DOHH2 (cell line): Measurements from ENCODE around the gene UNC119B.

ENCODE experiments used
- H3F3A ChIP-seq: fragments of 200-600 bp; sonication (generic), shearing (Covaris generic); 2 replicates; pipeline ENCODE4 v1.6.0; 2016; ENCODE audit warnings: antibody characterized with exemption, mild to moderate bottlenecking; ENCODE audit not compliant: control insufficient read depth, insufficient read depth
- H3K27ac ChIP-seq: fragments of 200-600 bp; sonication (generic); 2 replicates; pipeline ENCODE4 v1.5.1; 2014; ENCODE audit warnings: low read depth, mild to moderate bottlenecking, low read length, moderate library complexity
- H3K27me3 ChIP-seq: fragments of 200-600 bp; sonication (generic); 2 replicates; pipeline ENCODE4 v1.6.1; 2014; ENCODE audit warnings: mild to moderate bottlenecking, low read length, mixed read lengths; ENCODE audit not compliant: control insufficient read depth
- H3K36me3 ChIP-seq: fragments of 200-600 bp; sonication (generic); 2 replicates; pipeline ENCODE4 v1.6.1; 2014; ENCODE audit warnings: mild to moderate bottlenecking, low read length, moderate library complexity, mixed read lengths; ENCODE audit not compliant: control insufficient read depth
- H3K4me1 ChIP-seq: fragments of 200-600 bp; sonication (generic); 2 replicates; pipeline ENCODE4 v1.6.1; 2014; ENCODE audit warnings: mild to moderate bottlenecking, low read length, mixed read lengths; ENCODE audit not compliant: control insufficient read depth
- H3K4me2 ChIP-seq: fragments of 200-600 bp; sonication (generic); 2 replicates; pipeline ENCODE4 v1.6.0; 2014; ENCODE audit warnings: mild to moderate bottlenecking, low read length, moderate library complexity
- H3K4me3 ChIP-seq: fragments of 200-600 bp; sonication (generic); 2 replicates; pipeline ENCODE4 v1.5.1; 2014; ENCODE audit warnings: mild to moderate bottlenecking, low read length, mixed read lengths
- H3K79me2 ChIP-seq: fragments of 200-600 bp; sonication (generic); 2 replicates; pipeline ENCODE4 v1.6.1; 2014; ENCODE audit warnings: mild to moderate bottlenecking, low read length, mixed read lengths; ENCODE audit not compliant: control insufficient read depth
- H3K9me2 ChIP-seq: fragments of 200-600 bp; sonication (generic); replicated peaks from 2 replicates; pipeline ENCODE4 v1.6.1; 2014; ENCODE audit warnings: mild to moderate bottlenecking, low read length, mixed read lengths; ENCODE audit not compliant: control insufficient read depth
- H3K9me3 ChIP-seq: fragments of 200-600 bp; sonication (generic); 2 replicates; pipeline ENCODE4 v1.6.1; 2014; ENCODE audit warnings: antibody characterized with exemption, low read length, mixed read lengths; ENCODE audit not compliant: control insufficient read depth, insufficient read depth
- H4K20me1 ChIP-seq: fragments of 200-600 bp; sonication (generic); 2 replicates; pipeline ENCODE4 v1.6.0; 2014; ENCODE audit warnings: low read depth, mild to moderate bottlenecking, antibody characterized with exemption, low read length, moderate library complexity; ENCODE audit not compliant: control insufficient read depth, insufficient read depth
- EZH2phosphoT487 ChIP-seq: fragments of 200-600 bp; sonication (generic); IDR thresholded peaks from 2 replicates; pipeline ENCODE4 v1.6.1; 2017; ENCODE audit warnings: borderline replicate concordance, mild to moderate bottlenecking, antibody characterized with exemption, low read length, moderate library complexity, mixed read lengths
- TF ChIP-seq, protein P1 (sequence below): fragments of 200-600 bp; sonication (generic); IDR thresholded peaks from one replicate; pipeline ENCODE4 v1.5.1; 2014; ENCODE audit warnings: antibody characterized with exemption, mild to moderate bottlenecking, low read depth, low read length; ENCODE audit not compliant: poor library complexity, severe bottlenecking

The UNC119B gene

DNA sequence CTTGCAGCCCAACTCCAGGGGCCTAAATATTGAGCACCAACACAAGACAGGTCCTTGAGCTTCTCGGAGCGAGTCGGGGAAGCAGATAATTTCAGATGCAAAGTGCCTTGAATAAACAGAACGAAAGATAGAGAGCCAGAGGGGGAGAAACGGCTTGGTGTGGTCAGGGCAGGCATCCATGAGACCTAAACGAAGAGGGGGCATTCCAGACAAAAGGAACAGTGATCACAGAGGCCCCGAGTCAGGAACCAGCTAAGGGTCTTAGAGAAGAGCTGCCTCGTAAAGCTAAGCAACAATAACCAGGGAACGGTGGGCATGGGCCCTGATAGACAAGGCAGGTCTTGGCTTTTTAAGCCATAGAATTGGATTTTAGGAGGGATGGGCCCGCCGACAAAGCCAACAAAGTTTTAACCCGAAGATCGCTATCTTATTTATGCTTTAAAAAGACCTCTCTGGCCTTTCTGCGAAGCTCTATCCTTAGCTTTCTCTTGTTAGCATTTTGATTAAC lies 14.9 kb downstream of the UNC119B start:
- Histone ChIP-seq H3K27me3 (no peaks in the 10 kb centered on the region), H3K9me2 (no peaks in the 10 kb centered on the region), H3K79me2 (no peaks in the 10 kb centered on the region), H3K4me1 (peaks cover 37% of the 10 kb centered on the region), H3K36me3 (peaks cover 44% of the 10 kb centered on the region), H3K27ac (no peak overlapping the region), H3K4me3 (peak overlapping the region; percentile 69), H3F3A (no peaks in the 10 kb centered on the region), H3K4me2 (peak overlapping the region; percentile 81), H4K20me1 (peaks cover 12% of the 10 kb centered on the region), H3K9me3 (no peaks in the 10 kb centered on the region)
- TF ChIP-seq, protein P1, sequence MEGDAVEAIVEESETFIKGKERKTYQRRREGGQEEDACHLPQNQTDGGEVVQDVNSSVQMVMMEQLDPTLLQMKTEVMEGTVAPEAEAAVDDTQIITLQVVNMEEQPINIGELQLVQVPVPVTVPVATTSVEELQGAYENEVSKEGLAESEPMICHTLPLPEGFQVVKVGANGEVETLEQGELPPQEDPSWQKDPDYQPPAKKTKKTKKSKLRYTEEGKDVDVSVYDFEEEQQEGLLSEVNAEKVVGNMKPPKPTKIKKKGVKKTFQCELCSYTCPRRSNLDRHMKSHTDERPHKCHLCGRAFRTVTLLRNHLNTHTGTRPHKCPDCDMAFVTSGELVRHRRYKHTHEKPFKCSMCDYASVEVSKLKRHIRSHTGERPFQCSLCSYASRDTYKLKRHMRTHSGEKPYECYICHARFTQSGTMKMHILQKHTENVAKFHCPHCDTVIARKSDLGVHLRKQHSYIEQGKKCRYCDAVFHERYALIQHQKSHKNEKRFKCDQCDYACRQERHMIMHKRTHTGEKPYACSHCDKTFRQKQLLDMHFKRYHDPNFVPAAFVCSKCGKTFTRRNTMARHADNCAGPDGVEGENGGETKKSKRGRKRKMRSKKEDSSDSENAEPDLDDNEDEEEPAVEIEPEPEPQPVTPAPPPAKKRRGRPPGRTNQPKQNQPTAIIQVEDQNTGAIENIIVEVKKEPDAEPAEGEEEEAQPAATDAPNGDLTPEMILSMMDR = no peak
- TF ChIP-seq EZH2phosphoT487 = no peak

DNA sequence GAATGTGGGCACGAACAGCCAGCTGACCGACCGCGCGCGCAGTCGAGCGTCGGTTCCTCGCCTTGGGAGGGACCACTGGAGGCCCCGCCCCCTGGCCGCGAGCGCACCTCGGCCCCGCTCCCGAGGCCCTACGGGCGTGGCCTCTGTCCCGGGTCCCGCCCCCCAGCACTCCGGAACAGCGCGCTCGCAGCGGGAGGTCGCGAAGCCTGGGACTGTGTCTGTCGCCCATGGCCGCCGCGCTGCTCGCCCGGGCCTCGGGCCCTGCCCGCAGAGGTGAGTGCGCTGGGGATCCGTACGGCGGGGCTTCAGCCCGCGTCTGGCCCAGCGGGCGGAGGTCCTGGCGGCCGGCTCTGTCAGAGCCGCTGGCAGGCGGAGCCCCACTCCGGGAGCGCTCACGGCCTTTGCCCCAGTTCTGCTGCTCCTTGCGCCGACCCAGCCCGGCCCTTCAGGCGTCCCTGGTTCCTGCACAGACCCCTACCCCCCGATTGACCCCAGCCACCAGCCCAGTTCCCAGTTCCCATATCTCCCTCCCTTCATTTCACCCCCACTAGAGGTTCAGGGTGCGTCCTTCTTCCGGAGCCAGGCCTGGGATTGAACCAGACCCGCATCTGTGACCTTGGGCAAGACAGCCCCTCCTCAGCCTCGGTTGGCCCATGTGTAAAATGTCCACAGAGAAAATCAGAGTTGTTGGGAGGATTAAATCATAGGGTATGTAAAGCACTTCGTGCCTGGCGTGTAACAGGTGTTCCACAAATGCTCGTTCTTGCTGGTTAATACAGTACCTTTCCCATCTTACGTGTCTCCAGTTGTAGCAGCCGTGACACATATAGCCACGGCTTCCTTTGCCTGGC lies 15.6 kb downstream of the UNC119B start, which contains the start of gene ACADS:
Gene ACADS (plus strand): TSS at position 168 of the 851 bp plus-strand sequence. CDS start 60 bp downstream, at position 228.
- peaks cover 12% of the 10 kb centered on the region for H4K20me1 ChIP-seq
- no peaks in the 10 kb centered on the region for H3K27me3 ChIP-seq
- H3F3A ChIP-seq = no peaks in the 10 kb centered on the region
- H3K4me2 ChIP-seq = peak within 1 kb of the TSS; percentile 81
- TF ChIP-seq, protein P1 = no peak
- no peak for TF ChIP-seq EZH2phosphoT487
- H3K4me1 ChIP-seq = peaks cover 37% of the 10 kb centered on the region
- H3K9me2 ChIP-seq = no peaks in the 10 kb centered on the region
- H3K79me2 ChIP-seq = no peaks in the 10 kb centered on the region
- no peak within 1 kb of the TSS for H3K27ac ChIP-seq
- H3K4me3 ChIP-seq = peak within 1 kb of the TSS; percentile 69
- H3K9me3 ChIP-seq = no peaks in the 10 kb centered on the region
- peaks cover 40% of the 10 kb centered on the region for H3K36me3 ChIP-seq

DNA sequence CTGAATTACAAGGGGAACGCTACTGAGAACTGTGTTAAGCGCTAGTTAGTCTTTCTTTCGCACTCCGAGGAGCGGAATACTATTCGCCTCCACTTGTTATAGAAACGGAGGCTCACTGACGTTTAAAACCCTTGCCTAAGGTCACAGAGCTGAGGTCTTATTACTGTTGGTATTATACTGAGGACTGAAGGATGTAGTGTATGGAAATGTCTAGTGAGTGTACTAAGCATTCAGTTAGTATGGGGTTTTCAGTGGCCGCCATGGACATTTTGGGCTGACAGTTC lies 16.2 kb downstream of the UNC119B start:
- H3K4me1 ChIP-seq = peaks cover 31% of the 10 kb centered on the region
- peaks cover 12% of the 10 kb centered on the region for H4K20me1 ChIP-seq
- H3K79me2 ChIP-seq = no peaks in the 10 kb centered on the region
- H3K27me3 ChIP-seq = no peaks in the 10 kb centered on the region
- TF ChIP-seq EZH2phosphoT487 = no peak
- TF ChIP-seq, protein P1 = no peak
- H3K9me3 ChIP-seq = no peaks in the 10 kb centered on the region
- no peak overlapping the region for H3K27ac ChIP-seq
- H3K4me3 ChIP-seq = peak overlapping the region; percentile 69
- no peaks in the 10 kb centered on the region for H3F3A ChIP-seq
- no peaks in the 10 kb centered on the region for H3K9me2 ChIP-seq
- H3K36me3 ChIP-seq = peaks cover 34% of the 10 kb centered on the region
- peak overlapping the region; percentile 81 for H3K4me2 ChIP-seq
